Common myeloid progenitor, CD34-positive (primary cell): ENCODE results near the gene CHEK1.

Experiments used
- CTCF ChIA-PET: fragments of 350-600 bp; sonication (Branson Sonifier 250); formaldehyde crosslinking; loops from one replicate; lab custom pipeline; 2021; ENCODE audit warnings: antibody characterized with exemption; lab: Charles Lee
- POLR2A ChIA-PET: fragments of 350-600 bp; sonication (Branson Sonifier 250); formaldehyde crosslinking; loops from one replicate; lab custom pipeline; 2021; ENCODE audit warnings: antibody characterized with exemption; lab: Charles Lee
- DNase-seq, 3 donors: peaks; one replicate each; pipeline versions ENCODE4 v3.0.0 to v3.0.0-alpha.2; 2013
- H3K27ac ChIP-seq, 2 experiments: 1 replicate in 1 of 2; 2 replicates in 1 of 2; pipeline ENCODE4 v1.7.0; 2013; ENCODE audit warnings: inconsistent platforms in 2 of 2, low read length in 2 of 2, mild to moderate bottlenecking in 2 of 2, low read depth in 1 of 2, moderate library complexity in 1 of 2; ENCODE audit not compliant: severe bottlenecking in 2 of 2, insufficient read depth in 1 of 2, poor library complexity in 1 of 2
- H3K27me3 ChIP-seq, 5 experiments: replicated peaks in 2 of 5; 1 replicate in 3 of 5; 2 replicates in 2 of 5; pipeline versions ENCODE4 v1.6.1 to v1.7.0; 2013; ENCODE audit warnings: low read length in 4 of 5, mild to moderate bottlenecking in 2 of 5, moderate library complexity in 2 of 5, inconsistent platforms in 1 of 5; ENCODE audit not compliant: insufficient read depth in 5 of 5, control insufficient read depth in 4 of 5
- H3K36me3 ChIP-seq, 4 experiments: 1 replicate in 2 of 4; 2 replicates in 2 of 4; pipeline versions ENCODE4 v1.6.1 to v1.7.0; 2013; ENCODE audit warnings: low read length in 3 of 4, control low read depth in 1 of 4, mild to moderate bottlenecking in 1 of 4; ENCODE audit not compliant: control insufficient read depth in 4 of 4, insufficient read depth in 4 of 4
- H3K4me1 ChIP-seq, 4 experiments: 1 replicate in 3 of 4; 2 replicates in 1 of 4; pipeline versions ENCODE4 v1.6.1 to v1.7.1; 2013; ENCODE audit warnings: low read length in 3 of 4, mild to moderate bottlenecking in 3 of 4, control low read depth in 1 of 4, inconsistent platforms in 1 of 4, moderate library complexity in 1 of 4; ENCODE audit not compliant: control insufficient read depth in 4 of 4, insufficient read depth in 4 of 4; ENCODE audit errors: control extremely low read depth in 1 of 4
- H3K4me3 ChIP-seq, 7 experiments: 1 replicate in 4 of 7; 2 replicates in 3 of 7; pipeline versions ENCODE4 v1.5.1 to v1.7.0; 2013; ENCODE audit warnings: mild to moderate bottlenecking in 7 of 7, low read length in 6 of 7, moderate library complexity in 6 of 7, inconsistent platforms in 2 of 7, low read depth in 2 of 7, control low read depth in 1 of 7; ENCODE audit not compliant: insufficient read depth in 4 of 7, control insufficient read depth in 1 of 7; ENCODE audit errors: extremely low read depth in 1 of 7
- H3K9me3 ChIP-seq, 5 experiments: 1 replicate in 4 of 5; 2 replicates in 1 of 5; pipeline versions ENCODE4 v1.6.1 to v1.7.1; 2013; ENCODE audit warnings: low read length in 4 of 5, mild to moderate bottlenecking in 2 of 5, inconsistent platforms in 1 of 5, low read depth in 1 of 5, moderate library complexity in 1 of 5; ENCODE audit not compliant: control insufficient read depth in 4 of 5, insufficient read depth in 2 of 5; ENCODE audit errors: control extremely low read depth in 1 of 5
- WGBS: methylation state at CpG from one replicate; pipeline ENCODE4 v1.1.5; 2013; ENCODE audit not compliant: insufficient coverage; 5-methylcytosine and 5-hydroxymethylcytosine counted together

Gene CHEK1

GRCh38 chr11:125600663-125601062, 24.3 kb upstream of the CHEK1 start:
- no peaks in the 10 kb centered on the region for H3K9me3 ChIP-seq
- CTCF ChIA-PET = interaction anchor here (2.1 kb wide), 1 partner anchor 21 kb away, joined by 4 read pairs; no protein-coding TSS in a partner anchor
- no peaks in the 10 kb centered on the region for H3K4me1 ChIP-seq
- no peak for DNase-seq
- H3K36me3 ChIP-seq = peaks cover 14 to 86% (median 60%) of the 10 kb centered on the region in 4 experiments
- H3K27ac ChIP-seq = no peak overlapping the region
- no peak overlapping the region for H3K4me3 ChIP-seq
- WGBS = no CpG with 5 or more reads among the region's 2 CpGs
- POLR2A ChIA-PET = interaction anchor here (0.6 kb wide), 1 partner anchor 8 kb away, joined by 3 read pairs; no protein-coding TSS in a partner anchor
- H3K27me3 ChIP-seq = no peaks in the 10 kb centered on the region

GRCh38 chr11:125603207-125603606, 21.8 kb upstream of the CHEK1 start:
- DNase-seq = no peak
- ChIA-PET POLR2A (no interaction called here), CTCF (no interaction called here)
- Histone ChIP-seq H3K4me1 (no peaks in the 10 kb centered on the region), H3K9me3 (no peaks in the 10 kb centered on the region), H3K27me3 (no peaks in the 10 kb centered on the region), H3K36me3 (peaks cover 21 to 88% (median 72%) of the 10 kb centered on the region in 4 experiments), H3K4me3 (no peak overlapping the region), H3K27ac (no peak overlapping the region)
- 100% methylated on average over 1 of the region's 3 CpGs for WGBS

GRCh38 chr11:125605417-125605816, 19.5 kb upstream of the CHEK1 start:
- POLR2A ChIA-PET = no interaction called here
- no peak overlapping the region for H3K27ac ChIP-seq
- DNase-seq = no peak
- H3K4me3 ChIP-seq = no peak overlapping the region
- H3K9me3 ChIP-seq = no peaks in the 10 kb centered on the region
- peaks cover 23 to 88% (median 77%) of the 10 kb centered on the region in 4 experiments for H3K36me3 ChIP-seq
- no peaks in the 10 kb centered on the region for H3K27me3 ChIP-seq
- no peaks in the 10 kb centered on the region for H3K4me1 ChIP-seq
- CTCF ChIA-PET = no interaction called here

GRCh38 chr11:125609545-125609944, 15.4 kb upstream of the CHEK1 start:
- peaks cover 25 to 92% (median 70%) of the 10 kb centered on the region in 4 experiments for H3K36me3 ChIP-seq
- 96% methylated on average over 5 of the region's 7 CpGs for WGBS
- H3K27me3 ChIP-seq = no peaks in the 10 kb centered on the region
- CTCF ChIA-PET = interaction anchor here (0.7 to 1.5 kb wide), 4 partner anchors 11 to 196 kb away, joined by 3 read pairs; partner anchors contain the start of gene STT3A
- H3K27ac ChIP-seq = no peak overlapping the region
- H3K9me3 ChIP-seq = no peaks in the 10 kb centered on the region
- POLR2A ChIA-PET = no interaction called here
- no peaks in the 10 kb centered on the region for H3K4me1 ChIP-seq
- H3K4me3 ChIP-seq = no peak overlapping the region
- DNase-seq = no peak

- 100% methylated on average over 2 of the region's 4 CpGs for WGBS
- ChIA-PET CTCF (no interaction called here), POLR2A (no interaction called here)
- Histone ChIP-seq H3K9me3 (no peaks in the 10 kb centered on the region), H3K27me3 (no peaks in the 10 kb centered on the region), H3K27ac (no peak overlapping the region), H3K4me3 (no peak overlapping the region), H3K36me3 (peaks cover 36 to 79% (median 54%) of the 10 kb centered on the region in 4 experiments), H3K4me1 (no peaks in the 10 kb centered on the region)
- DNase-seq = no peak
Observed at GRCh38 chr11:125618383-125618782, 6.6 kb upstream of the CHEK1 start.

- no peak for DNase-seq
- WGBS = 83% methylated on average over 1 of the region's 2 CpGs
- Histone ChIP-seq H3K27me3 (no peaks in the 10 kb centered on the region), H3K4me1 (peaks cover 4 to 17% (median 12%) of the 10 kb centered on the region in 4 experiments), H3K4me3 (no peak overlapping the region), H3K36me3 (peaks cover 21 to 48% (median 38%) of the 10 kb centered on the region in 4 experiments), H3K9me3 (no peaks in the 10 kb centered on the region), H3K27ac (no peak overlapping the region)
- ChIA-PET CTCF (interaction anchor here (1.5 kb wide), 1 partner anchor 21 kb away, joined by 4 read pairs; no protein-coding TSS in a partner anchor), POLR2A (no interaction called here)
Observed at GRCh38 chr11:125621995-125622394, 3.0 kb upstream of the CHEK1 start.

- POLR2A ChIA-PET = no interaction called here
- Histone ChIP-seq H3K4me1 (peaks cover 7 to 23% (median 15%) of the 10 kb centered on the region in 4 experiments), H3K4me3 (no peak overlapping the region), H3K9me3 (no peaks in the 10 kb centered on the region), H3K36me3 (peaks cover 18 to 39% (median 33%) of the 10 kb centered on the region in 4 experiments), H3K27me3 (no peaks in the 10 kb centered on the region), H3K27ac (no peak overlapping the region)
- no peak for DNase-seq
- CTCF ChIA-PET = no interaction called here
- no CpG with 5 or more reads among the region's 1 CpG for WGBS
Observed at GRCh38 chr11:125623064-125623463, 1.9 kb upstream of the CHEK1 start.
